G401.6 (cell line): Measurements from ENCODE around the gene NDUFB6.
"Not testable (repeated sequence)": the region's sequence is repeated elsewhere in the genome, so short reads cannot be mapped to it uniquely, and the experiment has no call there.

Experiments used
- FAIRE-seq: peaks from 2 replicates; lab custom pipeline; 2012; peaks lifted over from hg19 to GRCh38; lab: Jason Lieb, UNC

Gene NDUFB6

GRCh38 chr9:32572900-32573523 lies at the start of gene NDUFB6:
TSS of gene NDUFB6 (minus strand) at chr9:32573159. CDS start at chr9:32573060, 99 bp downstream.
- FAIRE-seq = peak; percentile 96

- no peak for FAIRE-seq
Measured at GRCh38 chr9:32618261-32618660, 45.3 kb upstream of the NDUFB6 start.

- FAIRE-seq = no peak
Measured at GRCh38 chr9:32606811-32607210, 33.9 kb upstream of the NDUFB6 start.

GRCh38 chr9:32603914-32604852 lies 31.2 kb upstream of the NDUFB6 start:
- FAIRE-seq = no peak

GRCh38 chr9:32599021-32599420 lies 26.1 kb upstream of the NDUFB6 start:
- not testable (repeated sequence) for FAIRE-seq

- FAIRE-seq = no peak
Measured at GRCh38 chr9:32596936-32597335, 24.0 kb upstream of the NDUFB6 start.

- FAIRE-seq = no peak
Measured at GRCh38 chr9:32596096-32596865, 23.3 kb upstream of the NDUFB6 start.

- no peak for FAIRE-seq
Measured at GRCh38 chr9:32590898-32591297, 17.9 kb upstream of the NDUFB6 start.

GRCh38 chr9:32590476-32590875 lies 17.5 kb upstream of the NDUFB6 start:
- FAIRE-seq = no peak

GRCh38 chr9:32589083-32589723 lies 16.2 kb upstream of the NDUFB6 start:
- FAIRE-seq = peak; percentile 89

- no peak for FAIRE-seq
Measured at GRCh38 chr9:32587901-32588300, 14.9 kb upstream of the NDUFB6 start.

GRCh38 chr9:32584784-32585183 lies 11.8 kb upstream of the NDUFB6 start:
- FAIRE-seq = no peak

GRCh38 chr9:32581512-32582143 lies 8.7 kb upstream of the NDUFB6 start:
- peak; percentile 67 for FAIRE-seq

GRCh38 chr9:32580631-32581300 lies 7.8 kb upstream of the NDUFB6 start:
- FAIRE-seq = no peak

- FAIRE-seq = peak; percentile 84
Measured at GRCh38 chr9:32579706-32580331, 6.9 kb upstream of the NDUFB6 start.

GRCh38 chr9:32578976-32579375 lies 6.0 kb upstream of the NDUFB6 start:
- no peak for FAIRE-seq

GRCh38 chr9:32577316-32577715 lies 4.4 kb upstream of the NDUFB6 start:
- no peak for FAIRE-seq

GRCh38 chr9:32574858-32575257 lies 1.9 kb upstream of the NDUFB6 start:
- no peak for FAIRE-seq

- no peak for FAIRE-seq
Measured at GRCh38 chr9:32573821-32574220, 862 bp upstream of the NDUFB6 start.
